GM12892 (cell line): ENCODE measurements around the gene GATA2.

Experiments used
- POLR2A ChIP-seq: IDR thresholded peaks from 2 replicates; pipeline ENCODE4 v1.6.1; 2011; ENCODE audit warnings: low read depth, low read length, control low read depth
- TAF1 ChIP-seq: IDR thresholded peaks from 2 replicates; pipeline ENCODE4 v1.6.1; 2011; ENCODE audit warnings: low read depth, mild to moderate bottlenecking, control low read depth, low read length, borderline replicate concordance

GRCh38 chr3:128504533-128504915, 11.5 kb upstream of the GATA2 start:
- TF ChIP-seq POLR2A (no peak), TAF1 (no peak)
